HG03064 (cell line): ENCODE results near the gene CDKAL1.
A peak's percentile ranks its signal among the peaks of the same experiment; 100 is the strongest.

ENCODE experiments used
- ATAC-seq: cut with Tn5 transposase; IDR thresholded peaks from one replicate; pipeline ENCODE4 v1.9.1; 2021; ENCODE audit warnings: low read depth; ENCODE audit not compliant: unreplicated experiment

Gene CDKAL1

DNA sequence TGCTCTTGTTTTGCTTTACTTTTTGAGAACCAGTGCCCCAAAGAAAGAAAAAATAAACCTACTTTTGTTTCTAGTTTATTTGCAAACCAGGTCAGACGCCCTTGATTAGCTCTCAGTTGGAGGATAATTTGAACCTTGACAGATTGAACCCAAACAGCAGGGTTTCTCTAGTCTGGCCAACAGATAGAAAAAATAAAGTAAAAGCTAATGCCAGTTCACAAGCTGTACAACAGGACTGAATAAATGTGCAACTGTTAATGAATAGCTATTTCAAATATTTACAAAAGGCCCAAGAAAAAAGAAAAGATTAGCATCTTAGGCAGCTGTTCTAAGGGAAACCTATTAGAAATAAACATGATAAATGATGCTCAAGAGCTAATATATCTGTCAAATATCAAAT is 331.8 kb downstream of the CDKAL1 start:
- ATAC-seq = no peak

DNA sequence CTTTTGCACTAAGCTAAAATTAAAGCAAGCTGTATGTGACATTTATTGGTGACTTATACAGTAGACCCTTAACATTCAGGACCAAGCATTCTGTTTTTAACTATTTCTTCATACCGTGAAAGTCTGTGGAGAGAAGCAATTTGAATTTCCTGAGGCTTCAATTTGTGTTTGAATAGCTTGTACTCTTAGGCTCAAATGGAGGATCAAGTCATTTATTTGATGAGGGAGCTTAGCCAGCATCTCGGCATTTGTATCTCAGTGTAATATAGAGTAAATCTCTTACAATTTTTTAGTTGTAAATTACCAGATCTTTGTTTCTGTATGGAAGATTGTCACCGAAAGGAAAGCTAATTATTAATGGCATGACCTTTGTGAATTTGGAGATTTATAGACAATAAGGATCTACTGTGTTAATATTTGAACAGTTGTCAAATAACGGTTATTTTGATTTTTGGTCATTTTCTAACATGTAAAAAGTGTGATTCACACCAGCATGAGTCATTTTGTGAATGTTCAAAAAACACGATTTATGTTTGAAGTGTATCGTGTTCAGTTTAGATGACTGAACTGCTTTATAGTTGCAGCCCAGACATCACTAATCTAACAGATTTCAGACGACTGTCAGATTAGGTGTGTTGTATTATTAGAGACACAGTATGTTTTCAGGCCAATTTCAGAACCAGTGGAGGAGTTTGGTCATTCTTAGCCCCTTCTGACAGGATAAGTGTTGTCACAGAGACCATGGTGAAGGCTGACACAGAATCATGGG is 332.9 kb downstream of the CDKAL1 start:
- ATAC-seq = no peak

DNA sequence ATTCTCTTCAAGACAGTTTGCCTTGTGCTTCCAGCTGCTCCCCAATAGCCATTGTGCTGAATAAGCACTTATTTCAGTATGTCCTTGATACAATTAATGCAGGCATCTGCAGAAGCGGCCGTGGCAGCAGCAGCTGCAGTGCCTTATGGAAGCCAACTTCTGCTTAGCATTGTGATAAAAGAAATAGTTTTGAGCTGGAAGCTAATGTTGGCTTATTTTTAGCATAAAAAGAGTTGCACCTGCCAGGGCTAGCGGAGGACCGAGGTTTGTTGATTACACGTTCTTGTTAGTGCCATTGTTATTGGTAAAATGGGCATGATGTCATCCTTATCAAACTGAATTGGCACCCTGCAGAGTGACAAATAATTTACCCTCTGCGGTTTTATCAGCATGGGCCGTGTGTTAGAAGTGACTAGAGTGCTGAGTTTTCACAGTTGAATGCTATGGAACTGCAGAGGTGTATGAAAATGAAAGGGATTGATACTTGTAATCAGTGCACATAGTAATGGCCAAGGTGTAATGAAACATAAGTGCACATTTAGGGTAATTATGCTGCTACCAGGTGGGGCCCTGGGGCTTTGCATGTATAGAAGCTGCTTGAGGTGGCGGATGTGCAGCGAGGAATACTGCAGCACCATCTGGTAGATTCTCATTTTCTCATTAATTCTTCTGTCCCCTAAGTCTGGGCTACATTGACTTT is 334.3 kb downstream of the CDKAL1 start:
- no peak for ATAC-seq

DNA sequence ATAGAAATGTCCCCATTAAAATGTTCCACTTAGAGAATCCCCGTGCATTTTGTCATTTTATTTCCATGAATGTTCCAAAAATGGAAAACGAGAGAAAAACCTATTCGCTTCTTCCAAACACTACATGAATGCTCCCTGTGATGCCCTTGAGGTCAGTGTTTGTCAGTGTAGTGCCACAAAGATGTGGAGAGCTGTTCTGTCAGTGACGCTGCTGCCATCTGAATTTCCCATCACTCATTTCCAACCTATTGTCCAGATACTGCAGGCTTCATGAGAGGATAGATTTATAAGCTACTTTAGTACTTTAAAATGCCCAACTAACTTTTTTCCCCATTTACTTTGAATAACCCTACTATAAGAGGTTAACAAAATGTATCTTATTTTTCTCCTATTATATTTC is 335.8 kb downstream of the CDKAL1 start:
- ATAC-seq = no peak

DNA sequence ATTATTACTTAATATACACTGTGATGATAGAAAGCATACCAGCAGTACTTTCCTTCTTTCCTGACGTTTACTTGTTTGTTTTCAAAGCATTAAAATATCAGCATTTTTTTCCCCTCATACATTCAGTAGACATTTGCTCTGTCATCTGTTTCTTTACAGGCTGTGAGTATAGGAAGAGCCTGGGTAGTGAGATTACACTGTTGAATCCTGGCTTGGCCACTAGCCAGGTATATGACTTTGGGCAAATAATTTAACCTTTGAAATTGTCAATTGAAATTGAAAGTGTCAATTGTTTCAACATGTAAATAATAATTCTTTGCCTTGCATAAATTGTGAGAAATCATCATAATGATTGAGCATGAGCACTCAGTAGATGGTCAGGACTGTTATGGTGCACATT is 336.2 kb downstream of the CDKAL1 start:
- ATAC-seq = no peak

DNA sequence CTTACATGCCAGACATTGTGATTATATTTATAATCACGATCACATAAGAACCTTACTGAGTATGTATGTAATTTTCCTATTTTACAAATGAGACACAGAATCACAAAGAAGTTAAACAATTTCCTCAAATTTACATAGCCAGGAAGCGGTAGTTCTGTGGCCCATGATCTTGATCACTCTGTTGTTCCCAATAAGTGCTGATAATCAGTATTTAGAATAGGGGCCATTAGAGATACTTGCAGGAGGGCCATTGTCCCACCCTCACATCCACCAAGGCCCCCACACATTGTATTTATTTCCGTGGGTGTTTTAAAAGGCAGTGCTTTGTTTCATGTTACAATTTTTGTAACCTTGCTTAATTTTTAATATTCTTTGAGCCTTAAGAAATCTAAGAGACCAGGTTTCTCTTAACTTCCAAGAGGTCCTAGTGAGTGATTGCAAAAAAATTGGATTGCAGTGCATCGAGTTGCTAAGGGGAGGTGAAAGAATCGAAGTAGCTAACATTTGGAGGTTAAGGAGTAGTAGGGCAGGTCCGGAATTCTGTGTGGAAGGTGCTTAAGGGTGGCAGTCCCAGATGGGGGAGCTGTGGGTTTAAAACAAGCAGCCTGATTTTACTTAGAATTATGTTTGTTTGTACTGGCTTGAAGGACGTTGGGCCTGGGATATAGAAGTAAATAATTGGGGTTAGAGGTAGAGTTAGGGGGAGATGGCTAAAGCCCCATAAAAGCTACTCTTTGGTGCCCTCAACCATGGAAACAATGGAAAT is 339.4 kb downstream of the CDKAL1 start:
- ATAC-seq = no peak

DNA sequence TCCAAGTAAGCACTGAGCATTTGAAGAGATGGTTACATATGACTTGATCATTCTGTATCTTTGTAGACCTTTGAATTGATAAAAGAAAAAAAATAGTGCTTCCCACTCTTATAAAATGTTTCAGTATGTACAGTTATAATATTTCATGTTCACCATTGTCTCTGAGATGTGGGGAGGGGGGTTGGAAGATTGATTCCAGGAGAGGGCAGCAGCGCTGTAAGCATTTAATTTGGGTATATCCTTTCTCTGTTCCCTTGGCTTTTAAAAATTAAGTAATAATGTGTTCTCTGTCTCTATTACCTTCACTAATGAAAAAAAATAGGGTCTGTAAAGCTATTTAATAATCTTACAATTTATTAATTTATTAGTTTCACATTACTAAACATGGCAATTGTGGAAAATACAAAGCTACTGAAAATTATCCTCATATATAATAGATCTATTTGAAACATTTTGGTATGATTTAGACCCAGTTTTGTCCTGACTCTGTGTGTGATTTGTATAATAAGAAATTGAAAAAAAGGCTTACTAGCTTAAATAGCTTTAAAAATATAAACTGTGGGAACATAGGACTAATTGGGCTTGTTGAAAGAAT is 341.2 kb downstream of the CDKAL1 start:
- ATAC-seq = no peak

DNA sequence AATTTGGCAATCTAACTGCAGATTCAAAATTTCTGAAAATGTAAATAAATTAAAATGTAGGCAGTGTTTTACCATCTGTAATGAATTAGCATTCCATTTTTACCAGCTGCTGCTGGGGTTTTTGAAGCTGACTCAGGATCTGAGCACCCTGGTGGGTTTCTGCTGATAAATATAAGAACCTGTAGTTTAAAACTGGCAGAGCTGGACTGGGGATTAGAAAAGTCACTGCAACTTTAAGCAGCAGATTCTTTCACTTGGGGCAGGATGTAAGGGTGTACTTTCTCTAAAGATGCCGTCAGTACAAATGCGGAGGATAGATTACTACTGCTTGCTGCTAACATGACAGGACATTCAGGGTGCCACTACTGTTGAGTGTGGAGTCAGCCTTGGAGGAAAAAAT is 341.8 kb downstream of the CDKAL1 start:
- no peak for ATAC-seq

DNA sequence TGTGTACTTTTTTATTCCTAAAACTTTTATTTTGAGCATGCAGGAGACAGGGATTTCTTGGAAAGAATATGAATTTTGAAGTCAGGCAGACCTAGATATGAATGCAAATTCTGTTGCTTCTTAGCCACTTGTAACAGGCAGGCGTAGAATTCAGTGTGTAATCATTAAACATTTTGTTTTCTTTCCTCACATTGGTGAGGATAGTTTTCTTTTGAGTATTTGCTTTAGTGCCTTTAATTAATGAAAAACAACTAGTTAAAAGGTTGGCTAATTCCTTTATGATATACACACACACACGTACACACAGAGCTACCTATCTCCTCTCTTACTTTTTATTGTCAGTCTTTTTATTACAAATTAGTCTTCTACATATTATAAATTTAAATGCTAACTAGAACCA is 342.3 kb downstream of the CDKAL1 start:
- no peak for ATAC-seq

DNA sequence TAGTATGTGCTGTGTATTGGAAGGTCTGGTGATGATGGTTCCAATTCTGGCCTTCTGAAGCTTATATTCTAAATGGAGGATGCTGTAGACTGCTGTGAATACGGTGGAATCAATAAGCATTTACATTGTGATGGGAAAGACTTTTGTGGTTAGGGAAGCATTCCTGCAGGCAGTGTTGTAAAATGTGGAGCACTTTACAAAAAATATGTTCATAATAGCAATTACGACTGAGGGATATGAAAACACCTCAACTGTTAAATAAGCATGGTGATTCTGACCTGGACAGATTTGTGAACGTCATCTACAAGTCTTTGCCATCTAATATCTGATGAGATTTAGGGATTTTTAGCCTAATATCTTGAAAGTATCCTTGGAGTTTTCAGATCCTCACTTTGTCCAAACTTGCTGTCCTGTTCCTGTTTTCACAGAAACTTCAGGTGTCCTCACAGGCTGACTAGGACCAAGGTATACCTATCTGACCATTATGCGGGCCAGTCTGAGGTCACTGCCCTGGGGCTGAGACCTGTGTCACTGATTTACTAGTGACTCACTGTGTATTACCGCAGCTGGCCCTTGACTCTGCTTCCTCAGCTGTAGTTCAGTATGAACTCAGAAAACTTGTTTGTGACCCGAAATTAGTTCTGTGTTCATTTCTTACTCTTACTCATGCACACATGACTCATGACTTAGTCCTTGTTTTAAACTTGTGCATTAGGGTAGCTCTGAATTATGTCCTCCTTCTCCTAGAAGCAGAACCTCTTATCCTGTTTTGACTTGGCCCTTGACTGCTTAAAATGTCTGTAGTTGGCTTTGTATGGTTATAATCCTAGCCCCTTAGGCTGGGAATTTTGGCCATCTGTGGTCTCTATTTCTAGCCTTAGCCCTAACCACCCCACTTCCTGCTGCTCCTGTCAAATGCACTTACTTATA is 343.0 kb downstream of the CDKAL1 start:
- peak; percentile 97 for ATAC-seq

DNA sequence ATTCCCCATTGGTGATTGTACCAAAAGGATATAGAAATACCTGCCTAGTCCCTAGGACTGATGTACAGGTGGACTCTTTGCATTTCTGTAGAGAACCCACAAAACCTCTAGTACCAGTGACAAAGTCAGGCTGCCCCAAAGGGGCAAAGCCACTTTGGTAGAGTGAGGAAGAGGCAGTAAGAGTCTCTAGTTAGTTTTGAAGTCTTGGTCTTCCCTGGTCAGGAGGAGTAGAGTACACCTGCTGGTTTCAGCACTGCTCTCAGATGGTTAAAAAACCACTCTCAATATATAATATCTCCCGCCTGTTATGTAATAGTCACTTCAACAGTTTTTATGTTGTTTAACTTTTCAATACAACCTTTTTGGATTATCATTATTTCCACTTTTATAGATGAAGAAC is 344.9 kb downstream of the CDKAL1 start:
- no peak for ATAC-seq

DNA sequence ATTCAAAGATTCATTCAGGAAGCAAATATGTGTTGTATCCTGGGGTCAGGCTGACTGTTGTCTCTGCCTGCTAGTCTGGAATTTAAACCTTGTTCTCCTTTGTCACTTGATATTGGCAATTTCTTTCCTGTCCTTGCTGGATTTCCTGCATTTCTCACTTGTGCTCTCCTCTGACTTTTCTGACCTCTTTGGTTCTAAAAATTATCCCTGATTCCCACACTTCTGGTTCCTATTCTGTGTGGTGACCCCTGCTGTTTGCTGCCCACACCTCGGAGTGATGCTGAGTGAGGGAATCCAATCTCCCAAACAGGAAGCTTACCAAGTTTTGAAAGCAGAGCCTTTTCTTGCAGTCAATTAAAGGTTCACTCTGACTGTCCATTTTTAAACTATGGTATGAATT is 345.3 kb downstream of the CDKAL1 start:
- no peak for ATAC-seq

DNA sequence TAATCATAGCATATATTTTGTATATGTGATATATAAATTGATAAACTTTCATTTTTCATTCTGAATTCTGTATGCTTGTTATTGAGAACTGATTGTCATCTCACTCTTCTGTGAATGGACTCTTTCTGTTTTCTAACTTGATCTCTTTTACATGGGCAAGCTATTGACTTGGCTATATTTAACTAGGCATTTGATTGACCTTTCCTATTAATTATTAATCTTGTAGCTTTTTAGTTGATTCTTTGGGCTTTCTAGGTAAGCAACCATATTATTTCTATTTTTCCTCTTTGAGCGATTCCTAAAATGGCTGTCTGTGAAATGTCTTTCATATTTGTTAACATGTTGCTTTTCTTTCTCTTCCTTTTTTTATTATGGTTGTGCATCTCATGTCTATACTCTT is 347.1 kb downstream of the CDKAL1 start:
- no peak for ATAC-seq

DNA sequence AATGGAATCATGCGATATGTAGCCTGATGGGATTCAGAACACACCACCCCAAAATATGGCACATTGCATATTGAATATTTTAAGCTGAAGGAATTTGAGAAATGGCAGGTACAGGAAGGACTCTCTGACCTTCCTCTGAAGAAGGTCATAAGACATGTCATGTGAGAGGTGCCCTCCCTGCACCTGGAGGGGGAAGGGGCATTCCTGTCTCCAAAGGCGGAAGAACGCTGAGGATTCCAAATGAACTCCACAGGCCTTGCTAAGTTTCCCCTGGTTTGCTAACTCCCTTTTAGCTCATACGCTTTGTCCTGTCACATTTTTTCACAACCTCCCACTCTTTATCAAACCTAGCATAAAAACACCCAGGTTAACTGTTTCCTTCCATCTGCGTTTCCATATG is 347.8 kb downstream of the CDKAL1 start:
- no peak for ATAC-seq

DNA sequence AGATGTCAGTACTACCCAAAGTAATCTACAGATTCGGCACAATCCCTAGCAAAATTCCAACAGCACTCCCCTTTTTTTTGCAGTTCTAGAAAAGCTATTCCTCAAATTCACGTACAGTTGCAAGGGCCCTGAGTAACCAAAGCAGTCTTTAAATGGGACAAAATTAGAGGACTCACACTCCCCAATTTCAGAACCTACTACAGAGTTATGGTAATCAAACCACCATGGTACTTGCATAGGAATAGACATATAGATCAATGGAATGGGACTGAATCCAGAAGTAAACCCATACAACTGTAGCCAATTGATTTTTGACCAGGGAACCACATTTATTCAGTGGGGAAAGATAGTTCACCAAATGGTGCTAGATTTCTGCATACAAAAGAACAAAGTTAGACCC is 350.8 kb downstream of the CDKAL1 start:
- no peak for ATAC-seq

DNA sequence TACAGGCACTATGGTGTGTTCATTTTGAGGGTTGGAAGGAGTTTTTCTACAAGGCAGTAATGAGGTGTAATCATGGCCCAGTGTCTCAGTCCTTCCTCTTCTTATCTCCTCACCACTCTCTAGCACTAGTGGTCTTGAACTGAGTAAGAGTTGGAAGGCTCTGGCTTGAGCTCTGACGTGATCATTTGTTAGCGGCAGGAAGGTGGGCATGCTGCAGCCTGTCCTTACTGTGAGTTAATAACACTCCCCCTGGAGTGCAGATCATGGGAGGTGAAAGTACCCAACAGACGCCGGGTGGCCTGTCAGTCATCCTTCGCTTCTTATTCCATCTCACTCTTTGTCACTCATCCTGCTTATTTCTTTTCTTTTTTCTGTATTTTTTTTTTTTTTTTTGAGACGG is 356.9 kb downstream of the CDKAL1 start:
- ATAC-seq = no peak

DNA sequence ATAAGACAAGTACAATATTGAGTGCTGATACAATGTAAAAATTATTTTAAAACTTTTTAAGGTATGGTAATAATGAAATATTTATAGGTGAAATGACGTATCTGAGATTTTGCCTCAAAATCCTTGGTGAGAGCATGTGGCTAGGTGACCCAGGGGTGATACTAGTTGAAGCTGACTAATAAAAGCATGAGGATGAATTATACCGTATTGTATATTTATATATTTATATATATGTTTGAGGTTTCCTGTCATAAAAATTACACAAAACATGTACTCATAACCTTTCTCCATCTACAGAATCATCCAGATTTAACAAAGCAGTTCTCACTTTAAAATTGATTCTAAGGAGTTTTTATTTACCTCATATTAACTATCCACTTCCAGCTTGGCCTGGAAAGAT is 358.1 kb downstream of the CDKAL1 start:
- no peak for ATAC-seq

DNA sequence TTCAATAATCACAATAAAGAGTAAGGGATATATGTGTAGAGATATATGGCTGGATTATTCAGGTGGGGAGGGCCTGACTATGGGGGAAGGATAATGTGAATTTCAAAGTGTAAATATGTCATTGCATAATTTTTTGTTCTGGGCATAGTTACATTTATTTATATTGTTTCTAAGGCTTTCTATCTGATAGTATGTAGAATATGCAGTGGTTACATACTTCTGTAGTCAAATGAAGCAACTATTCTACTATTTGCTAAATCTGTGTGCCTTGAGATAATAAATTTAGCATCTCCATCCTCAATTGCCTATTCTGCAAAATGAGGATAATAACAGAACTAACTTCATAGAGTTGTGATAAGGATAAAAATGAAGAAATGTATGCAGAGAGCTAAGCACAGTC is 359.2 kb downstream of the CDKAL1 start:
- no peak for ATAC-seq

DNA sequence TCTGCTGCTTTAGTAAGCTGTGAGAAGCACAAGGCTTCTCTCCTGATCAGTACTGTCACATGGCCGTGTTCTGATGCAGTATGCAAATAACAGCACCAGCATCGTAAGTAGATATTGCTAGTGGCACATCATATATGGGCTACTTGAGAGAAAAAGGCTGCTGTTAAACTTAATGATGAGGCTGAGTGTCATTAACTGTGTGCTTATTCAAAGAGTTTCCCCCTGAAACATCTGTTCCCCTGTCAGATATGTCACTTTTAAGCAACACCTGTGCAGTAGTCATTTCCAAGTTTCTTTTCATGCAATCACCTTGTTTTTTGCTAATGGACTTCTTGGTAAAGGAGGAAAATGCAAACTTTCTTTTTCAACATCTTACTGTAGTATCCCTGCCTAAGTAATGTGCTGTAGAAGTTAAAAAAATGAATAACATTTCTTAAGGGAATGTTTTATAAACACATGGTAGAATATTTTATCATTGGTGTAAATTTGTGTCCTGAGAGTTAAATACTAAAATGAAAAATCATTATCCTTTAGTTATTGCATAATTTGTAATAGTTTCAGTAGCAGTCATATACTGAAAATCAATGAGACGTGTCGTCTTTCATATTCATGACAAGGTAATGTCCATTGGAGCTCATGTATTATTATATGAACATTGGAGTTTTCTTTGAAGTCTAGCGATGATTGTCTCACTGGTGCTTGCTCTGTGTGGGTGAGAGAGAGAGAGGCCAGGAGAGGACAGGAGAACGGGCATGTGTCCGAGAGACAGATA is 366.3 kb downstream of the CDKAL1 start:
- peak; percentile 97 for ATAC-seq
